ENCODE measurements around the gene LDLRAD3. TPM values are rescaled to one million over a fixed set of nuclear protein-coding genes. Genes with fewer than 3 reads are reported as not detected.

Gene LDLRAD3
- total RNA-seq, 1 donor: 10.5 TPM

DNA sequence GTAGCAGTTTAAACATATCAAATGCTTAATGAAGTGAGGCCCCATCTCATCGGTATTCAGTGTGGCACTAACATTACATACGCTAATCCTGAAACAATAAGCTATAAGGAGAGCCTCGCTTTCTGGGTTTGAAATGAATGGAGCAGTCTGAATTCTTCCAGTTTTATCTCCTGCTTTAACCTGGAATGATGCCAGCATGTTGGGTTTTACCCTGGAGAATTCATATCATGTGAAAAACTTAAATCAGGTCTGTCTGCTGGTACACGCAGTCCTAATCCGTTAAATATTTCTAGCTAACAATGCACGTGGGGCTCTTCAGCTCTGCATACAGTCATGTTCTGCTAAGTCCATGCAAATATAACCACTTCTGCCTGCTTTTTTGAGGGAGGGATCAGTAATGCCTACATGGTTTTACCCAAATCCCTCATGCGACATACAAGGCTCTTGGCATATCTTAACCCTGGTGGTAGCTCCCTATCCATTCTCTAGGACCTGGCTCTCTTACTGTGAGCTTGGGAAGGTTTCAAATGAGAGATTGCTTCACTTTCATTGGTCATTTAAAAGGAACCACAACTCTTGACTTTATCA lies 252.6 kb downstream of the LDLRAD3 start:
- H3K79me2 ChIP-seq (ENCODE audit: insufficient read depth, low read length): no peaks in the 10 kb centered on the region
- H2AFZ ChIP-seq (ENCODE audit: low read length): no peak overlapping the region
- DNase-seq (ENCODE audit: insufficient read length, low spot score, missing footprints): no peak
- no peaks in the 10 kb centered on the region for H3K9me3 ChIP-seq (ENCODE audit: low read depth, low read length)
- no peaks in the 10 kb centered on the region for H4K20me1 ChIP-seq (ENCODE audit: insufficient read depth, low read length)
- H3K4me3 ChIP-seq (ENCODE audit: insufficient read depth, low read length): no peak overlapping the region
- H3K4me1 ChIP-seq (ENCODE audit: insufficient read depth, low read length): no peaks in the 10 kb centered on the region
- no peaks in the 10 kb centered on the region for H3K27me3 ChIP-seq (ENCODE audit: insufficient read depth, low read length)
- no peak overlapping the region for H3K27ac ChIP-seq (ENCODE audit: low read depth, low read length)
- H3K36me3 ChIP-seq (ENCODE audit: insufficient read depth, low read length): no peaks in the 10 kb centered on the region
- H3K4me2 ChIP-seq (ENCODE audit: insufficient read depth, low read length): no peak overlapping the region
- TF ChIP-seq, protein P1, sequence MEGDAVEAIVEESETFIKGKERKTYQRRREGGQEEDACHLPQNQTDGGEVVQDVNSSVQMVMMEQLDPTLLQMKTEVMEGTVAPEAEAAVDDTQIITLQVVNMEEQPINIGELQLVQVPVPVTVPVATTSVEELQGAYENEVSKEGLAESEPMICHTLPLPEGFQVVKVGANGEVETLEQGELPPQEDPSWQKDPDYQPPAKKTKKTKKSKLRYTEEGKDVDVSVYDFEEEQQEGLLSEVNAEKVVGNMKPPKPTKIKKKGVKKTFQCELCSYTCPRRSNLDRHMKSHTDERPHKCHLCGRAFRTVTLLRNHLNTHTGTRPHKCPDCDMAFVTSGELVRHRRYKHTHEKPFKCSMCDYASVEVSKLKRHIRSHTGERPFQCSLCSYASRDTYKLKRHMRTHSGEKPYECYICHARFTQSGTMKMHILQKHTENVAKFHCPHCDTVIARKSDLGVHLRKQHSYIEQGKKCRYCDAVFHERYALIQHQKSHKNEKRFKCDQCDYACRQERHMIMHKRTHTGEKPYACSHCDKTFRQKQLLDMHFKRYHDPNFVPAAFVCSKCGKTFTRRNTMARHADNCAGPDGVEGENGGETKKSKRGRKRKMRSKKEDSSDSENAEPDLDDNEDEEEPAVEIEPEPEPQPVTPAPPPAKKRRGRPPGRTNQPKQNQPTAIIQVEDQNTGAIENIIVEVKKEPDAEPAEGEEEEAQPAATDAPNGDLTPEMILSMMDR (IDR thresholded peaks at IDR 0.05; ENCODE audit: extremely low read depth, low read depth, low read length): no peak

DNA sequence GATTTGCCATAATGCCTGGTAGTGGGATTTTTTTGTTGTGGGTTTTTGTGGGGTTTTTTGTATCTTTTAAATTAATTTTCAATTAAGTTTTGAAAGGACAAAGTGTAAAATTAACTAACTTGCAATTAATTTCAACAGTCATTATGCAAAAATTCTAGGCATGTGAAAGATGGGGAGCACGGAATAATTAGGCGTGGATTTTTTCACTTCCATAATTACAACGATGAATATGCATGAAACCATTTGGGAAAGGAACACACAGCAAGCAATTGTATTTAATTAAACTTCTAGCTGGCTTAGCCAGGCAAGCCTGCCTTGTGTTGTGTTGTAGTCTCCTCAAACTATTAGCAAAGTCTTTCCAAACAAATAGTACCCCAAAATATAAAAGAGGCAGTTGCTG lies 257.5 kb downstream of the LDLRAD3 start:
- Histone ChIP-seq H4K20me1 (ENCODE audit: insufficient read depth, low read length) (no peaks in the 10 kb centered on the region), H3K4me2 (ENCODE audit: insufficient read depth, low read length) (no peak overlapping the region), H3K27me3 (ENCODE audit: insufficient read depth, low read length) (no peaks in the 10 kb centered on the region), H3K27ac (ENCODE audit: low read depth, low read length) (no peak overlapping the region), H3K4me3 (ENCODE audit: insufficient read depth, low read length) (no peak overlapping the region), H3K4me1 (ENCODE audit: insufficient read depth, low read length) (no peaks in the 10 kb centered on the region), H3K79me2 (ENCODE audit: insufficient read depth, low read length) (no peaks in the 10 kb centered on the region), H3K9me3 (ENCODE audit: low read depth, low read length) (no peaks in the 10 kb centered on the region), H2AFZ (ENCODE audit: low read length) (no peak overlapping the region), H3K36me3 (ENCODE audit: insufficient read depth, low read length) (no peaks in the 10 kb centered on the region)
- TF ChIP-seq, protein P1 (IDR thresholded peaks at IDR 0.05; ENCODE audit: extremely low read depth, low read depth, low read length): no peak
- no peak for DNase-seq (ENCODE audit: insufficient read length, low spot score, missing footprints)

DNA sequence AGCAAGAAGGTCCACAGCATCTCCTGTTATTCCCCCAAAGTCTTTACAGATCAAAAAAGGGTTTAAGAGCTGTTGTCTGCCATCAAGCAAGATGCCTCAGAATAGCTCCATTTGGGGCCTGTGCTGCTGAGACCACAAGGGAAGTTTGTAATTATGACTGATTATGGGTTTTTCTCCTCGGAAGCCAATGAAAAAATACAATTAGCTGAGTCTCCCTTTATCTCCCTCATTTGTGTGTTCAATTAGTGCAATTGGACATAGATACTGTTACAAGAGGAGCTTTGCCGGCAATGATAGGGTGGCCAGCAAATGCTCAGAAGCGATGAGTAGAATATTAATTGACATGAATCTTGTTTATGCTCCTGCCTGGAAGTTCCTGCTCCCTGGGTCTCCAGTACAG lies 261.7 kb downstream of the LDLRAD3 start:
- Histone ChIP-seq H2AFZ (ENCODE audit: low read length) (no peak overlapping the region), H3K4me3 (ENCODE audit: insufficient read depth, low read length) (no peak overlapping the region), H3K4me1 (ENCODE audit: insufficient read depth, low read length) (no peaks in the 10 kb centered on the region), H3K36me3 (ENCODE audit: insufficient read depth, low read length) (no peaks in the 10 kb centered on the region), H3K9me3 (ENCODE audit: low read depth, low read length) (no peaks in the 10 kb centered on the region), H3K27me3 (ENCODE audit: insufficient read depth, low read length) (no peaks in the 10 kb centered on the region), H3K27ac (ENCODE audit: low read depth, low read length) (no peak overlapping the region), H4K20me1 (ENCODE audit: insufficient read depth, low read length) (no peaks in the 10 kb centered on the region), H3K79me2 (ENCODE audit: insufficient read depth, low read length) (no peaks in the 10 kb centered on the region), H3K4me2 (ENCODE audit: insufficient read depth, low read length) (no peak overlapping the region)
- DNase-seq (ENCODE audit: insufficient read length, low spot score, missing footprints): no peak
- TF ChIP-seq, protein P1 (IDR thresholded peaks at IDR 0.05; ENCODE audit: extremely low read depth, low read depth, low read length): no peak

DNA sequence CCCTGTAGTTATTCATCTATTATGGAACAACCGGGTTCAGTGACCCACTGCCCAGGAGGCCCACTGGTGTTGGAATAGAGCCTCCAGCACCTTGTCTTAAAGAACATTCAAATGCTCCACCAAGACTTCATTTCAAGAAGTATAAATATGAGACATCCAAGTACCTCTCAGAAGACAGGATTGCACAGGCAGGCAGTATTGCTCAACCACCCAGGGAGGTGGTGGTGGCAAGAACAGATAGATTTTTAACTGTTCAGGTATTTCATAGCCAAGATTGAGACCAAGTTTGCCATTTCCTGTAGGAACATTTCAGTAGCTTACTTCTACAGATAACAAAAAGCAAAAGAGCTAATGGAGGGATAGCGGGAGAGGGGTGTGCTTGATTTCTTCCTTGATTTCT lies 266.7 kb downstream of the LDLRAD3 start:
- no peaks in the 10 kb centered on the region for H3K79me2 ChIP-seq (ENCODE audit: insufficient read depth, low read length)
- no peak overlapping the region for H2AFZ ChIP-seq (ENCODE audit: low read length)
- no peaks in the 10 kb centered on the region for H4K20me1 ChIP-seq (ENCODE audit: insufficient read depth, low read length)
- H3K4me1 ChIP-seq (ENCODE audit: insufficient read depth, low read length): no peaks in the 10 kb centered on the region
- TF ChIP-seq, protein P1 (IDR thresholded peaks at IDR 0.05; ENCODE audit: extremely low read depth, low read depth, low read length): no peak
- no peak overlapping the region for H3K27ac ChIP-seq (ENCODE audit: low read depth, low read length)
- H3K9me3 ChIP-seq (ENCODE audit: low read depth, low read length): no peaks in the 10 kb centered on the region
- no peaks in the 10 kb centered on the region for H3K36me3 ChIP-seq (ENCODE audit: insufficient read depth, low read length)
- H3K4me2 ChIP-seq (ENCODE audit: insufficient read depth, low read length): no peak overlapping the region
- H3K27me3 ChIP-seq (ENCODE audit: insufficient read depth, low read length): no peaks in the 10 kb centered on the region
- no peak for DNase-seq (ENCODE audit: insufficient read length, low spot score, missing footprints)
- no peak overlapping the region for H3K4me3 ChIP-seq (ENCODE audit: insufficient read depth, low read length)

Measured in osteoblast (primary cell).